SK-N-SH (cell line): ENCODE results near the gene GPR119.

Experiments used
- CTCF ChIP-seq: fragments of 200-600 bp; sonication (generic); IDR thresholded peaks from 2 replicates; pipeline ENCODE4 v1.6.1; 2017; ENCODE audit warnings: antibody characterized with exemption, mild to moderate bottlenecking, moderate library complexity
- EP300 ChIP-seq, 2 experiments: IDR thresholded peaks; 2 replicates each; pipeline versions ENCODE4 v1.4.0 to v1.6.1; 2012; ENCODE audit warnings: borderline replicate concordance in 1 of 2, low read depth in 1 of 2, low read length in 1 of 2
- NRF1 ChIP-seq: IDR thresholded peaks from 2 replicates; pipeline ENCODE4 v1.6.1; 2012; ENCODE audit warnings: low read depth, mild to moderate bottlenecking, low read length
- POLR2AphosphoS5 ChIP-seq: IDR thresholded peaks from 2 replicates; pipeline ENCODE4 v1.6.1; 2012; ENCODE audit warnings: low read depth, low read length
- RAD21 ChIP-seq: IDR thresholded peaks from 2 replicates; pipeline ENCODE4 v1.6.1; 2012; ENCODE audit warnings: mild to moderate bottlenecking, low read length
- RCOR1 ChIP-seq: fragments of 150-350 bp; IDR thresholded peaks from 2 replicates; pipeline ENCODE4 v1.6.1; 2017; ENCODE audit warnings: antibody characterized with exemption, low read length
- TAF1 ChIP-seq: IDR thresholded peaks from 2 replicates; pipeline ENCODE4 v1.6.1; 2012; ENCODE audit warnings: low read depth, mild to moderate bottlenecking, low read length, moderate library complexity, borderline replicate concordance
- USF1 ChIP-seq: IDR thresholded peaks from 2 replicates; pipeline ENCODE4 v1.4.0; 2012; ENCODE audit warnings: low read depth, borderline replicate concordance
- YY1 ChIP-seq: IDR thresholded peaks from 2 replicates; pipeline ENCODE4 v1.4.0; 2012; ENCODE audit warnings: low read depth, mild to moderate bottlenecking
- TF ChIP-seq, protein P1 (sequence below): IDR thresholded peaks from 2 replicates; pipeline ENCODE4 v1.6.1; 2012; ENCODE audit warnings: mild to moderate bottlenecking, low read depth, low read length, moderate library complexity
- TF ChIP-seq, protein P2 (sequence below): fragments of 150-350 bp; IDR thresholded peaks from 2 replicates; pipeline ENCODE4 v1.6.1; 2017; ENCODE audit warnings: antibody characterized with exemption, low read length, low read depth, borderline replicate concordance

GRCh38 chrX:130340271-130340670 is 45.2 kb downstream of the GPR119 start:
- TF ChIP-seq, protein P1, sequence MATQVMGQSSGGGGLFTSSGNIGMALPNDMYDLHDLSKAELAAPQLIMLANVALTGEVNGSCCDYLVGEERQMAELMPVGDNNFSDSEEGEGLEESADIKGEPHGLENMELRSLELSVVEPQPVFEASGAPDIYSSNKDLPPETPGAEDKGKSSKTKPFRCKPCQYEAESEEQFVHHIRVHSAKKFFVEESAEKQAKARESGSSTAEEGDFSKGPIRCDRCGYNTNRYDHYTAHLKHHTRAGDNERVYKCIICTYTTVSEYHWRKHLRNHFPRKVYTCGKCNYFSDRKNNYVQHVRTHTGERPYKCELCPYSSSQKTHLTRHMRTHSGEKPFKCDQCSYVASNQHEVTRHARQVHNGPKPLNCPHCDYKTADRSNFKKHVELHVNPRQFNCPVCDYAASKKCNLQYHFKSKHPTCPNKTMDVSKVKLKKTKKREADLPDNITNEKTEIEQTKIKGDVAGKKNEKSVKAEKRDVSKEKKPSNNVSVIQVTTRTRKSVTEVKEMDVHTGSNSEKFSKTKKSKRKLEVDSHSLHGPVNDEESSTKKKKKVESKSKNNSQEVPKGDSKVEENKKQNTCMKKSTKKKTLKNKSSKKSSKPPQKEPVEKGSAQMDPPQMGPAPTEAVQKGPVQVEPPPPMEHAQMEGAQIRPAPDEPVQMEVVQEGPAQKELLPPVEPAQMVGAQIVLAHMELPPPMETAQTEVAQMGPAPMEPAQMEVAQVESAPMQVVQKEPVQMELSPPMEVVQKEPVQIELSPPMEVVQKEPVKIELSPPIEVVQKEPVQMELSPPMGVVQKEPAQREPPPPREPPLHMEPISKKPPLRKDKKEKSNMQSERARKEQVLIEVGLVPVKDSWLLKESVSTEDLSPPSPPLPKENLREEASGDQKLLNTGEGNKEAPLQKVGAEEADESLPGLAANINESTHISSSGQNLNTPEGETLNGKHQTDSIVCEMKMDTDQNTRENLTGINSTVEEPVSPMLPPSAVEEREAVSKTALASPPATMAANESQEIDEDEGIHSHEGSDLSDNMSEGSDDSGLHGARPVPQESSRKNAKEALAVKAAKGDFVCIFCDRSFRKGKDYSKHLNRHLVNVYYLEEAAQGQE, result no peak
- TF ChIP-seq, protein P2, sequence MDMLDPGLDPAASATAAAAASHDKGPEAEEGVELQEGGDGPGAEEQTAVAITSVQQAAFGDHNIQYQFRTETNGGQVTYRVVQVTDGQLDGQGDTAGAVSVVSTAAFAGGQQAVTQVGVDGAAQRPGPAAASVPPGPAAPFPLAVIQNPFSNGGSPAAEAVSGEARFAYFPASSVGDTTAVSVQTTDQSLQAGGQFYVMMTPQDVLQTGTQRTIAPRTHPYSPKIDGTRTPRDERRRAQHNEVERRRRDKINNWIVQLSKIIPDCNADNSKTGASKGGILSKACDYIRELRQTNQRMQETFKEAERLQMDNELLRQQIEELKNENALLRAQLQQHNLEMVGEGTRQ, result no peak
- TF ChIP-seq CTCF, result no peak
- no peak for TF ChIP-seq USF1
- TF ChIP-seq RCOR1, result no peak
- no peak for TF ChIP-seq TAF1
- no peak for TF ChIP-seq RAD21
- no peak for TF ChIP-seq EP300 (IDR thresholded peaks at IDR 0.05; ENCODE audit: borderline replicate concordance in 1 of 2, low read depth in 1 of 2, low read length in 1 of 2)
- TF ChIP-seq POLR2AphosphoS5, result no peak
- TF ChIP-seq YY1, result no peak
- TF ChIP-seq NRF1, result no peak
